ENCODE data around the gene SEMA6A.

GRCh38 chr5:116454417-116454927, 120.2 kb downstream of the SEMA6A start:
- TF ChIP-seq HOXA7 (CRISPR knock-in tag; IDR thresholded peaks at IDR 0.05): no peak
- no peak for TF ChIP-seq CHD4 (IDR thresholded peaks at IDR 0.05; ENCODE audit: borderline replicate concordance)
- no peak for TF ChIP-seq PBX3 (IDR thresholded peaks at IDR 0.05)
- TF ChIP-seq POLR2A (IDR thresholded peaks at IDR 0.05; ENCODE audit: low read length): no peak
- no peak for TF ChIP-seq CTCF (IDR thresholded peaks at IDR 0.05)
- no peak for TF ChIP-seq MAX (IDR thresholded peaks at IDR 0.05)
- TF ChIP-seq ATOH8 (CRISPR knock-in tag; IDR thresholded peaks at IDR 0.05; ENCODE audit: low read depth): no peak
- TF ChIP-seq KDM5A (IDR thresholded peaks at IDR 0.05): no peak
- no peak for TF ChIP-seq JUN (IDR thresholded peaks at IDR 0.05)
- TF ChIP-seq REST (IDR thresholded peaks at IDR 0.05): no peak

Measured in A549 (cell line).